Sigmoid colon (tissue), 7 donors: ENCODE data around the gene RXRA. TPM values are rescaled to one million over a fixed set of nuclear protein-coding genes. Genes with fewer than 3 reads are reported as not detected.

Source experiments
- DNase-seq: peaks from one replicate; pipeline ENCODE4 v3.0.0-alpha.2; 2019
- H3K27ac ChIP-seq, 4 donors: fragments of 200-600 bp; sonication (generic); one replicate each; pipeline ENCODE4 v1.5.1; 2016 to 2019; ENCODE audit warnings: mild to moderate bottlenecking in 1 of 4
- H3K27me3 ChIP-seq, 3 donors: fragments of 200-600 bp; sonication (generic); one replicate each; pipeline ENCODE4 v1.5.1; 2019; ENCODE audit warnings: mild to moderate bottlenecking in 1 of 3
- H3K36me3 ChIP-seq, 4 donors: fragments of 200-600 bp; sonication (generic); one replicate each; pipeline ENCODE4 v1.5.1; 2016 to 2019
- H3K4me1 ChIP-seq, 4 donors: fragments of 200-600 bp; sonication (generic); one replicate each; pipeline ENCODE4 v1.5.1; 2017 to 2019
- H3K4me3 ChIP-seq, 4 donors: fragments of 200-600 bp; sonication (generic); one replicate each; pipeline ENCODE4 v1.5.1; 2017 to 2019; ENCODE audit warnings: mild to moderate bottlenecking in 2 of 4, moderate library complexity in 1 of 4
- H3K9me3 ChIP-seq, 4 donors: fragments of 200-600 bp in 3 of 4; sonication (generic) in 3 of 4; one replicate each; pipeline versions ENCODE4 v1.5.1 to v1.6.1; 2013 to 2019
- EP300 ChIP-seq, 4 donors: sonication (generic); formaldehyde crosslinking; IDR thresholded peaks; one replicate each; pipeline ENCODE4 v1.6.1; 2017; ENCODE audit warnings: antibody characterized with exemption in 4 of 4
- POLR2A ChIP-seq, 2 donors: fragments of 450-650 bp; IDR thresholded peaks; one replicate each; pipeline ENCODE4 v1.6.1; 2016; ENCODE audit warnings: antibody characterized with exemption in 2 of 2, mild to moderate bottlenecking in 2 of 2, moderate library complexity in 2 of 2
- POLR2AphosphoS5 ChIP-seq, 4 donors: sonication (generic); formaldehyde crosslinking; IDR thresholded peaks; one replicate each; pipeline ENCODE4 v1.6.1; 2017; ENCODE audit warnings: antibody characterized with exemption in 4 of 4
- WGBS, 2 donors: extraction: QIAGEN DNeasy Blood & Tissue Kit; methylation state at CpG; one replicate each; pipeline ENCODE4 v1.1.7; 2013; 5-methylcytosine and 5-hydroxymethylcytosine counted together
- intact Hi-C: fragments of 100-400 bp; cut with DNase I; formaldehyde crosslinking; loops from one replicate; pipeline ENCODE4 v1.15.1; 2023
- polyA plus RNA-seq, 3 donors: library from polyadenylated mRNA; stranded (reverse); fragments of 200-250 nt; gene quantifications; one replicate each; pipeline ENCODE4 v1.2.3, GENCODE V29; 2013
- small RNA-seq, 3 donors: library from RNA; depleted of rRNA; stranded (forward); fragments of <200 nt; gene quantifications; one replicate each; pipeline ENCODE3, GENCODE V24; 2016
- total RNA-seq, 4 donors: library from RNA; depleted of rRNA; stranded (reverse); fragments of >200 nt; gene quantifications; one replicate each; pipeline ENCODE4 v1.1.0, GENCODE V29; 2016
- TF ChIP-seq, protein P1 (sequence below), 4 experiments: fragments of 450-650 bp in 3 of 4; fragments of 200-600 bp in 1 of 4; IDR thresholded peaks; one replicate each; pipeline ENCODE4 v1.5.1; 2016 to 2019; ENCODE audit warnings: antibody characterized with exemption in 4 of 4, mild to moderate bottlenecking in 3 of 4, moderate library complexity in 2 of 4
- donor health status: healthy with polysubstance abuse.
- donor health status: Bipolar disorder and iron deficiency.
- donor health status: healthy.

The RXRA gene
- total and polyA plus RNA-seq, 7 donors: 26.7 to 50.8 (median 35.7) TPM

DNA sequence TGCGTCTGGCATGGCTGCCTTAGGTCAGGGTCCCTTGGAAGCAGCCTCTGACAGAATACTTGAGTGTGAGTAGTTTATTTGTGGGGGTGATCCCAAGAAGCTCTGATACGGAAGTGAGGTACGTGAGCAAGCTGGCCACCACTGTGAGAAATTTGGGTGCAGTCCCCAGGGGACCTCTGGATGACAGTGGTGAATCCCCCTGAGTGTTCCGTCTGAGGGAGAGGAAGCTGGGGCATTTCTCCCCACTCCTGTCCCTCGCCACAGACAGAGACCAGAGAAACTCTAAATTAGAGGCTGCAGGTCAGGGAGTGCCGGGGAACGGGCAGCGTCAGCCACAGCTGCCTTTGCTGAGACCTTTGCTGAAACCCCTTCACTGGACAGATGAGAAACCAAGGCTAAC lies 159.4 kb downstream of the RXRA start:
- 77 to 86% methylated on average over 8 of the region's 8 CpGs for WGBS, 2 donors
- intact Hi-C loops: no loop called here

DNA sequence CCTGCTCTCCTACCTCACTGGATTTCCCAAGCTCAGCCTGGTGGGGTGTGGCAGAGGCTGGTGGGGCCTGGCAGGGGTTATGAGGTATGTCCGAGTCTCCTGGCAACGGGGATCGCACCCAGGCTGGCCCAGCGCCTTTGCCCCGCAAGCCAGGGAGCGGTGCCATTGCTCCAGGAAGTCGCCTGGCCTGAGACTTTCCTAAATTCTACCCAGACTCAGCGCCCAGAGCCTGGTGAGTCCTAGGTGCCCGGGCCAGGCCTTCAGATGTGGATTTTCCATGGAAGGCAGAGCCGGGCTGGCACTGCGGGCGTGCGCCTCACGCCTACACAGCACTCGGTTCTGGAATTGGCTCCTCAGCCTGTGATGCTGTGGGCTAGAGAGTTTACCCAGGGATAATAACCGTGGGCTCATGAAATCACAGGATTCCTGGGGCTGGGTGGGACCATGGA lies 159.9 kb downstream of the RXRA start:
- Histone ChIP-seq H3K4me3 (no peak overlapping the region), H3K27me3 (no peaks in the 10 kb centered on the region), H3K27ac (no peak overlapping the region), H3K4me1 (no peaks in the 10 kb centered on the region), H3K36me3 (no peaks in the 10 kb centered on the region), H3K9me3 (no peaks in the 10 kb centered on the region)
- intact Hi-C loops: no loop called here
- 72 to 88% methylated on average over 16 of the region's 16 CpGs for WGBS, 2 donors
- TF ChIP-seq, protein P1, sequence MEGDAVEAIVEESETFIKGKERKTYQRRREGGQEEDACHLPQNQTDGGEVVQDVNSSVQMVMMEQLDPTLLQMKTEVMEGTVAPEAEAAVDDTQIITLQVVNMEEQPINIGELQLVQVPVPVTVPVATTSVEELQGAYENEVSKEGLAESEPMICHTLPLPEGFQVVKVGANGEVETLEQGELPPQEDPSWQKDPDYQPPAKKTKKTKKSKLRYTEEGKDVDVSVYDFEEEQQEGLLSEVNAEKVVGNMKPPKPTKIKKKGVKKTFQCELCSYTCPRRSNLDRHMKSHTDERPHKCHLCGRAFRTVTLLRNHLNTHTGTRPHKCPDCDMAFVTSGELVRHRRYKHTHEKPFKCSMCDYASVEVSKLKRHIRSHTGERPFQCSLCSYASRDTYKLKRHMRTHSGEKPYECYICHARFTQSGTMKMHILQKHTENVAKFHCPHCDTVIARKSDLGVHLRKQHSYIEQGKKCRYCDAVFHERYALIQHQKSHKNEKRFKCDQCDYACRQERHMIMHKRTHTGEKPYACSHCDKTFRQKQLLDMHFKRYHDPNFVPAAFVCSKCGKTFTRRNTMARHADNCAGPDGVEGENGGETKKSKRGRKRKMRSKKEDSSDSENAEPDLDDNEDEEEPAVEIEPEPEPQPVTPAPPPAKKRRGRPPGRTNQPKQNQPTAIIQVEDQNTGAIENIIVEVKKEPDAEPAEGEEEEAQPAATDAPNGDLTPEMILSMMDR (IDR thresholded peaks at IDR 0.05): no peak
- TF ChIP-seq POLR2A (IDR thresholded peaks at IDR 0.05): no peak
- TF ChIP-seq POLR2AphosphoS5 (IDR thresholded peaks at IDR 0.05): no peak
- TF ChIP-seq EP300 (IDR thresholded peaks at IDR 0.05): no peak
- peak; percentile 49 for DNase-seq

More for the DNA sequence above, 159.4 kb downstream of the RXRA start:
- DNase-seq: peak; percentile 24
- no peak for TF ChIP-seq POLR2AphosphoS5 (IDR thresholded peaks at IDR 0.05)
- TF ChIP-seq EP300 (IDR thresholded peaks at IDR 0.05): no peak
- TF ChIP-seq POLR2A (IDR thresholded peaks at IDR 0.05): no peak
- TF ChIP-seq, protein P1 (IDR thresholded peaks at IDR 0.05): no peak
- no peak overlapping the region for H3K4me3 ChIP-seq
- no peaks in the 10 kb centered on the region for H3K27me3 ChIP-seq
- no peaks in the 10 kb centered on the region for H3K4me1 ChIP-seq
- H3K9me3 ChIP-seq: no peaks in the 10 kb centered on the region
- H3K27ac ChIP-seq: no peak overlapping the region
- H3K36me3 ChIP-seq: no peaks in the 10 kb centered on the region

DNA sequence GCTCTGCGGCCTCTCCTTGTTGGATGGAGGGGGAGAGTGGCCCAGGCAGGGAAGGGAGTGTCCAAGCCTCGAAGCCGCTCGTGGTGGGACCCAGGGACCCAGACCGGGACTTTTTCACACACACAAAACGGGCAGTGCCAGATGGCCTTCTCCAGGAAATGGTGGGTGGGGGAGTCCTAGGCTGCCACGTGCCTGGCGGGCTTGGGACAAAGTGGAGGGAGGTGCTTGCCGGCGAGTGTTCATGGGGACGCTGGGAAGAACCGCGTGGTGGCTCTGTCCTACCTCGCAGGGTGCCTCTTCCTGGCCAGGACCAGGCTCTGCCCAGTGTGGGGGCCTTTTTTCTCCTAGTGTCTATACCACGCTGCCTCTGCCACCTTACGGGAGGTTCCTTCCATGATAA lies 160.3 kb downstream of the RXRA start:
- intact Hi-C loops: no loop called here
- Histone ChIP-seq H3K27ac (no peak overlapping the region), H3K4me3 (no peak overlapping the region), H3K36me3 (no peaks in the 10 kb centered on the region), H3K27me3 (no peaks in the 10 kb centered on the region), H3K9me3 (no peaks in the 10 kb centered on the region), H3K4me1 (no peaks in the 10 kb centered on the region)
- no peak for TF ChIP-seq EP300 (IDR thresholded peaks at IDR 0.05)
- TF ChIP-seq POLR2AphosphoS5 (IDR thresholded peaks at IDR 0.05): no peak
- TF ChIP-seq POLR2A (IDR thresholded peaks at IDR 0.05): no peak
- TF ChIP-seq, protein P1 (IDR thresholded peaks at IDR 0.05): no peak
- peak; percentile 51 for DNase-seq
- 74 to 79% methylated on average over 16 of the region's 16 CpGs for WGBS, 2 donors

Small RNA genes lying within 50 kb of the gene (small RNA-seq; reads per million reads assigned to genes)
- 0 reads per million in 3 donors for gene MIR4669

Other genes with a start within 250 kb of the RXRA start
- gene WDR5, start 190.4 kb upstream of the RXRA start, total RNA-seq: 10 to 100 TPM; 13.6 to 18.3 (median 15.0) TPM
- gene WDR5, start 190.4 kb upstream of the RXRA start, polyA plus RNA-seq: 10 to 100 TPM; 10.8 to 33.6 (median 11.6) TPM
- gene RNU6ATAC, start 161.9 kb upstream of the RXRA start, total RNA-seq: not detected
- gene RNU6ATAC, start 161.9 kb upstream of the RXRA start, polyA plus RNA-seq: not detected